Sigmoid colon (tissue), 4 donors: ENCODE results near the gene ZNF638.

Source experiments
- EP300 ChIP-seq, 4 donors: sonication (generic); formaldehyde crosslinking; IDR thresholded peaks; one replicate each; pipeline ENCODE4 v1.6.1; 2017; ENCODE audit warnings: antibody characterized with exemption in 4 of 4
- POLR2A ChIP-seq, 2 donors: fragments of 450-650 bp; IDR thresholded peaks; one replicate each; pipeline ENCODE4 v1.6.1; 2016; ENCODE audit warnings: antibody characterized with exemption in 2 of 2, mild to moderate bottlenecking in 2 of 2, moderate library complexity in 2 of 2
- POLR2AphosphoS5 ChIP-seq, 4 donors: sonication (generic); formaldehyde crosslinking; IDR thresholded peaks; one replicate each; pipeline ENCODE4 v1.6.1; 2017; ENCODE audit warnings: antibody characterized with exemption in 4 of 4
- TF ChIP-seq, protein P1 (sequence below), 4 experiments: fragments of 450-650 bp in 3 of 4; fragments of 200-600 bp in 1 of 4; IDR thresholded peaks; one replicate each; pipeline ENCODE4 v1.5.1; 2016 to 2019; ENCODE audit warnings: antibody characterized with exemption in 4 of 4, mild to moderate bottlenecking in 3 of 4, moderate library complexity in 2 of 4

GRCh38 chr2:71457123-71457915 is 125.7 kb downstream of the ZNF638 start:
- TF ChIP-seq POLR2AphosphoS5 (IDR thresholded peaks at IDR 0.05) (no peak), EP300 (IDR thresholded peaks at IDR 0.05) (no peak), POLR2A (IDR thresholded peaks at IDR 0.05) (no peak)
- TF ChIP-seq, protein P1, sequence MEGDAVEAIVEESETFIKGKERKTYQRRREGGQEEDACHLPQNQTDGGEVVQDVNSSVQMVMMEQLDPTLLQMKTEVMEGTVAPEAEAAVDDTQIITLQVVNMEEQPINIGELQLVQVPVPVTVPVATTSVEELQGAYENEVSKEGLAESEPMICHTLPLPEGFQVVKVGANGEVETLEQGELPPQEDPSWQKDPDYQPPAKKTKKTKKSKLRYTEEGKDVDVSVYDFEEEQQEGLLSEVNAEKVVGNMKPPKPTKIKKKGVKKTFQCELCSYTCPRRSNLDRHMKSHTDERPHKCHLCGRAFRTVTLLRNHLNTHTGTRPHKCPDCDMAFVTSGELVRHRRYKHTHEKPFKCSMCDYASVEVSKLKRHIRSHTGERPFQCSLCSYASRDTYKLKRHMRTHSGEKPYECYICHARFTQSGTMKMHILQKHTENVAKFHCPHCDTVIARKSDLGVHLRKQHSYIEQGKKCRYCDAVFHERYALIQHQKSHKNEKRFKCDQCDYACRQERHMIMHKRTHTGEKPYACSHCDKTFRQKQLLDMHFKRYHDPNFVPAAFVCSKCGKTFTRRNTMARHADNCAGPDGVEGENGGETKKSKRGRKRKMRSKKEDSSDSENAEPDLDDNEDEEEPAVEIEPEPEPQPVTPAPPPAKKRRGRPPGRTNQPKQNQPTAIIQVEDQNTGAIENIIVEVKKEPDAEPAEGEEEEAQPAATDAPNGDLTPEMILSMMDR (IDR thresholded peaks at IDR 0.05): no peak
